SIG-M5 treated with dmso at 0.1 percent for 504 hours (cell line): ENCODE measurements around the gene ZRSR2.
"Not testable (repeated sequence)": the region's sequence is repeated elsewhere in the genome, so short reads cannot be mapped to it uniquely, and the experiment has no call there.

ENCODE experiments used
- DNase-seq: peaks from one replicate; lab custom pipeline; 2025; ENCODE audit not compliant: unreplicated experiment; lab: John Stamatoyannopoulos, UW

The ZRSR2 gene

DNA sequence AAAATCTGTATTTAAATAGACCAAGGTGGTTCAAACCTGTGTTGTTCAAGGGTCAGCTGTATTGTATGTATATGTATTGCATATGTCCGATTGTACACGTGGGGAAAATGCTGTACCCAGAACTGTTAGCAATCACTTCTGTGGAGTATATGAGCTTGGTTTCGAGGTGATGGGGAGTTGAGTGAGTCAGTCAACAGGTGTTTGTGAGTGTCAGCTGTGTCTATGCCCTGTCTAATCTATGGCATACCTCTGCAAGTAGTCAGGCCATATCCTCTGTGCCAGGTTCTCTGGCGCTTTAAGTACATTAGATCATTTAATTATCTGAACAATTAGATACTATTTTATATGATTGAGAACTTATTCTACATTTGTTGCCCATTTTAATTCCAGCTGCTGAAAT is 7.4 kb downstream of the ZRSR2 start:
- no peak for DNase-seq

DNA sequence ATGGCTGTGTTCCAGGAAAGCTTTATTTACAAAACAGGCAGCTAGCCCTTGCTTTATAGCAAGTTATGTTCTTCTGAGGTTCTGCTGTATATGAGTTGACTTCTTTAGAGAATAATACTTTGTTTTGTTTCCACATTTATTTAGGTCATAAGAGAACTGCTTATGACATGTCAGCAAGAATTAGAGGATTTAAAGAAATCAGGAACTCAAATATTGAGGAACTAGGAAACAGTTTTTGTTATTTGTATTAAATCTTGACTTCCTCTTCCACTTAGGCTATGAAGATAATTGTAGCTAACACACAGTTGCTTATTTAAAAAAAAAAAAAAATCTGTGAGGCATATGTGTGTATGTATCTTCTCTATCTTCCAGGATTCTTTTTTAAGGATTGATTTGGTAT is 14.3 kb downstream of the ZRSR2 start:
- DNase-seq = peak; percentile 16

DNA sequence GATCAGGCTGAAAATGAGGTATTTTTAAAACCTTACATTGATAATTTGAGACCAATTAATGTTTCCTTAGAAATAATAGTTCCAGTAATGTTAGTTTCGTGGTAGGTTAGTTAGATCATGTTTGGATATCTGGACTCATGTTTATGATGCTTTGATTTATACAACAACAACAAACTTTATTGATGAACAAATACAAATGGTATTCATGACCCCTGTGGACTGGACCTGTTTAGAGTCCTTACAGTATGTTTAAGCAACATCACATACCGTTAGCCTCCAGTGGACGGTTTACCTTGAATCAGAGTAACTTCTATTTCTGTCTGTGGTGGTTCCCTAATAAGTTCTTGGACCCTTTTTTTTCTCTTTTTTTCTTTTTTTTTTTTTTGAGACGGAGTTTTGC is 18.0 kb downstream of the ZRSR2 start:
- no peak for DNase-seq

DNA sequence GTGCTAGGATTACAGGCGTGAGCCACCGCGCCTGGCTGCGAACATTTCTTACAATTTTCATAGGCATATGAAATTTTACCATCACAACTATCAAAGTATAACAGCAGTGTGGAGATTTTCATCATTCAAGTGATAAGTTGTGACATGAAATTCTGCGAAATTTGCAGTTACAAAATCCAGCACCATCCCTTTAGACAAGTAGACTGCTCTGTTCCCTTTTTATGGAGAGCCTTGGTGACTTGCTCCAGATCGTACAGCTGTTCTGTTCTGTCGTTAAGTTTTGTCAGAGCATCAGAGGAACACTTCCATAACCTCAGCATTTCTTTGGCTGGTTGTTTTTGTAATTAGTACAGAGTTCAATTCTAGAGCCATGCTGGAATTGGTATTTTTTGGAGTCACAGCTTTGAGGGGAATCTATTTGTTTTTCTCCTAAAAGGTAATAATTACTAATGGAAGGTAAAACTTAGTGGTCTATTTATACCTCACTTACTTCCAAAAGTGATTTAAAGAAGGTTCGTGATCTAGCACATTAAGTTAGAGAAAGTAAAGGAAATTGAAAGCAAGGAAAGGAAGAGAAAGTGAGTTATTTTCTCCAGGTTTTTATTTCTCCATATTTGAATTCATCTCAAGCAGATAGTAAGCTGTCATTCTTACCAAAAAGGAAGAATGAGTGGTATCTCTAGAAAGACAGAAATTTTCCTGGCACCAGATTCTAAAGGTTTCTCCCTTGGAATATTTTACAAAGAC is 22.1 kb downstream of the ZRSR2 start:
- DNase-seq = peak; percentile 2

DNA sequence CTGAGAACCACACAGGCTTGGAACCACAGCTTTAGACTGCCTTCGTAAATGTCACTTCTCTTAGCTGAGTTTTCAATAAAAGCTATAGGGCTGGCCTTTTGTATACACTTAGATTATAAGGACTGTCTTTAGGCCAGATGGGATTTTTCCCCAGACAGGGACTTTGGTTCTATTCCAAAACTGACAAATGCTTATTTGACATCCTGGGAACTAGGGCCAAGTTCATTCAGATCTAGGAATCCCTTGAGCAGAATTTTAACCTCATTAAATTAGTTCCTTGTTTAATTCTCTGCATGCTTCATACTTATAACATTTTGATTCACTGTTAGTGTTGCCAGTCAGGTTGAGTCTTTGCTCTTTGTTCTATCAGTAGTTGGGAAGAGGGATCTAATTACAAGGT is 23.1 kb downstream of the ZRSR2 start:
- DNase-seq = no peak

DNA sequence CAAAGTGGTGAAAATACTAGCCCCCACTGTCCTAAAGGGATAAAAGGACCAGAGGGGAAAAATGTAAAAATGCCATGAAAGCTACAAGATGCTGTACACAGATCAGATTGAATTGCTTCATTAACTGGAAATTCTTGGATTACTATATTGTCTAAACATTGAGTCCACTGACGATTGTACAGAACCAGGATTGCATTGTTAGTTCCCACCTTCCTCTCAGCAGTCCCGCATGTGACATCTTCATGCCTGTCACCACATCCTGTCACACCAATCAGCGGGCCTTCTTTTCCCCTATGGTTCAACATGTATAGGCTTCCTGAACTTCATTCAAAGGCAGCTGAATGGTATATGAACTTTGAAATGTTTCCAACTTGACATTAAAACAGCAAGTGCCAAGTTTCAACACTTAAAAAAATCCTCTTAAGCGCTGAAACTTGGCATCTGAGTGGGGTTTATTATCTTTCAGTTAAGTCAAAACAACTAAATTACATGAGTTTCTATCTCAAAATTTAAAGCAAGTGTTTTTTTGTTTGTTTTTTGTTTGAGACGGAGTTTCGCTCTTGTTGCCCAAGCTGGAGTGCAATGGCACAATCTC is 24.6 kb downstream of the ZRSR2 start:
- DNase-seq = no peak

DNA sequence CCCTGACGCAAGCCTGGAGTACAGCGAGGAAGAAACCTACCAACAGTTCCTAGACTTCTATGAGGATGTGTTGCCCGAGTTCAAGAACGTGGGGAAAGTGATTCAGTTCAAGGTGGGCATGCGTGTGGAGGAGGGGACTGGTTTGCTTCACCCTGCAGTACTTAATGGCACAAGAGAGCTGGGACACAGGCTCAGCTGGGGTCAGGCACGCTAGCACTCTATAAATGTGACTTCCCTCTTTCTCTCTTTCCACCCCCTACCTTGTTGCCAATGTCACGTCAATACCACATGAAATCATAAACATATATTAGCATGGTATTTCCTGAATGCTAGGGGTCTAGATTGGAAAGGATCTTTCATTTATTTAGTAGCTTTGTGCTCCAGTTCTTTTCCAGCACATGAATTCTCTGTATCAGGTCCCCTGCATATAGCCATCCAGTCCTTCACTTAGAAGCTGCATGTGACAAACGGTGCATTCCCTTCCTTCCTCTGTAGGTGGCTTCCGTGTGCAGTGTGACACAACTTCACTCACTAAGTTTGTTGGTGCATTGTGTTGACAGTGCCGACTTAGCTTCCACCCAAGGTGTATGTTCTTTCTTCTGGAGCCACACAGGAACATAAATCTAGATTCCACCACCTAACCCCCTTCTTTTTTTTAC is 25.6 kb downstream of the ZRSR2 start:
- DNase-seq = peak; percentile 52

DNA sequence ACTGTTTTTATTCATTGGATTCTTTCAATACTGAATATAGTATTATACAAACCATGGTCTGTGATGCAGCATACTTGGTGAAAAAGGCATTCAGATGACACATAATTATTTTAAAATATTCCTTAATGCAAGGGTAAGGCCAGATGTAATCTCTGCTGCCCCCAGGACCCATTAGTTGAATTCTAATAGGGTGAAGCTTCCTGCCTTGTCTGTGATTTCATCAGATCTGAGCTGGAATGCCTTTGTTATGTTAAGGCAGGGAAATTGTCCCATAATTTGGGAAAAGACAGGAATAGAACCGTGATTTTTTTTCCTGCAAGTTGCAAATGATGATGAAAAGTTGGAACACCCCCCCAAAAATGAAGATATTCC is 26.1 kb downstream of the ZRSR2 start:
- no peak for DNase-seq

DNA sequence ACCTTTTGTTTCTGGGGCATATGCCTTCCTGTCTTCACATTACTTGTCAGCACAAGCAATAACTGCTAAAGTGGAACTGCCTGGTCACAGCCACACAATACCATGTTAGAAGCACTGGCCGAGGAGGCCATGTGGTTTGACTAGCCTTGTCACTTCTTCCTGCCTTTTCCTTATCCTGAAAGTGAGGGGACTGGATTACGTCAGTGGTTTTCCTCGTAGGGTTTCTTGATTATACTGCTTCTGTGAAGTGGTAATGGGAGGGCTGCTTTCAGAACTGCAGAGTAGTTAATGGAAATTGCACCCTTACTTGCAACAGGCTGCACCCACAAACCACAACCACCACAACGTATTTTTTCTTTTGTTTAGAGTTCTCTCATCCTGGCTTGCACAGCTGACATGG is 26.6 kb downstream of the ZRSR2 start:
- DNase-seq = peak; percentile 37

DNA sequence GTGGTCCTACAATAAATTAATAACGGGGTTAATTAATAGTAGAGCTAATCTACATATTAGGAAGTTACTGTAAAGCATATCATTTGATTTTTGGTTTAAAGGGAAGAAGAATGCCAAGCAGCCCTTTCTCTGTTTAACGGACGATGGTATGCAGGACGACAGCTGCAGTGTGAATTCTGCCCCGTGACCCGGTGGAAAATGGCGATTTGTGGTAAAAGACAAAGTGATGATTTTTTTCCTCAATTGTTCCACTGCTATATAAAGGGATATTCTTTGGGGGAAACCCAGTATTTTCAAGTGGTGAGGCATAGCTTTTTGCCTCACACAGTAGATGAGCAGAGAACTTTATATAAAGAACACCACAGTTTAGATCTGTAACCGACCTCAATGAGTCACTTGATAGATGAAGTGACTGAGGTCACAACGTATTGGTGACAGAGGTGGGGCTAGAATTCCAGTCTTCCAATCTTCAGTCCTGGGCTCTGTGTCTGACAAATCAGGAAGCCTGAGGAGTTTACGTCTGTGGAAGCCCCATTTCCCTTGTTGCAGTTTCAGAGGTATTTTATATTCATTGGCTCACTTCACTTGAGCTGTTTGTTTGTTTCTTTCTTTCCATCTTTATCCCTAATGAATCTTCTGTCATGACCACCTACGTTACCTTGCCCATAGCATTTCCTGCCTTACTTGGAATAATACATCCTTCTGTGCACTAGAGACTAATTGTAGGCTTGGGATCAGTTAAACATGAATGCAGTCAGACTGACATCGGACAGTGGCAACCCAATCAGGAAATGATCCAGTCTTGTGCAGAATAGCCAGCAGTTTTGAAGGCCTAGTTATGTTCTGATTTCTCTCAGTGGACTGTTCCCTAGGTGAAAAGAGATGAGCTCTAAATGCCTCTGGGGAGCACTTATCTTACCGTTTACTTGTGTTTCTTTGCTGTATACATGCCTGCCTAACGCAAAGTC is 30.1 kb downstream of the ZRSR2 start:
- no peak for DNase-seq

DNA sequence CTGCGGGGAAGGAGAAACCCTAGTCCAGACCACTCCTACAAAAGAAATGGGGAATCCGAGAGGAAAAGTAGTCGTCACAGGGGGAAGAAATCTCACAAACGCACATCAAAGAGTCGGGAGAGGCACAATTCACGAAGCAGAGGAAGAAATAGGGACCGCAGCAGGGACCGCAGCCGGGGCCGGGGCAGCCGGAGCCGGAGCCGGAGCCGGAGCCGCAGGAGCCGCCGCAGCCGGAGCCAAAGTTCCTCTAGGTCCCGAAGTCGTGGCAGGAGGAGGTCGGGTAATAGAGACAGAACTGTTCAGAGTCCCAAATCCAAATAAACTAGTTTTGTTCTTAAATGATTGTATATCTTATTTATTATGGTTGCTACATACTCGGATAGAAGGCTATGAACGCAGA is 32.6 kb downstream of the ZRSR2 start:
- no peak for DNase-seq

DNA sequence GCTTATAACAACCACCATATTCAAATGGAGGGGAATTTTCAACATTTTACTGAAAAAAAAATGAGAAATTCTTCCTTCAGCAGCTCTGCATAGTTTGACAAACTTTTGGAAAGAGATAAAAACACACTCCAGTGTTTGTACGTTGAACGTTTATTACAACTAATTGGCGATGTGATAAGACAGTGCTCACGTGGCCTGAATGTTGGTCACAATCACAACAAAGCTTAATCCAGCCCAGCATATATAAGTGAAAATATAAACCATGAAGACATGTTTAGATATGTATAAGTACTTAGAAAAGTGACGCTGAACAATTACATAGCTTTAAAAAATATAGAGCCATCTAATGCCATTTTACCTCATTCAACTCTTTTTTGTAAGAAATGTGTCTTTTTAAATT is 35.7 kb downstream of the ZRSR2 start:
- no peak for DNase-seq

DNA sequence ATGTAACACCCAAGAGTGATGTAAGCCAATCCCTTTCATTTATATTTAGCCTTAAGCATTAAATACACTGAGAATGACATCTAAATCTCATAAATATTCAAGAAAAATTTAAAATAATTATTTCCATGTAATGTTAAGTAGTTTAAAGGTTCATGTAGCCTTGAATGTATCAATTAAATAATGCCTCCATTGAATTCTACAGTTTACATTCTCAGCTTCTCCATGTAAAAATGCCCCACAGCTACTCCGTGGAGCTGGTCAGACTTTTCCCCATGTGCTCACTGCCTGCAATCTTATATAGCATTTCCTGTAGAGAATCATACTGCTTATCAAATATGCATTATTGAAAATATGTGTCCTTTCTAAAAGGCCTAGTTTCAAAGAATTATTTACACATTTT is 38.9 kb downstream of the ZRSR2 start:
- DNase-seq = no peak

DNA sequence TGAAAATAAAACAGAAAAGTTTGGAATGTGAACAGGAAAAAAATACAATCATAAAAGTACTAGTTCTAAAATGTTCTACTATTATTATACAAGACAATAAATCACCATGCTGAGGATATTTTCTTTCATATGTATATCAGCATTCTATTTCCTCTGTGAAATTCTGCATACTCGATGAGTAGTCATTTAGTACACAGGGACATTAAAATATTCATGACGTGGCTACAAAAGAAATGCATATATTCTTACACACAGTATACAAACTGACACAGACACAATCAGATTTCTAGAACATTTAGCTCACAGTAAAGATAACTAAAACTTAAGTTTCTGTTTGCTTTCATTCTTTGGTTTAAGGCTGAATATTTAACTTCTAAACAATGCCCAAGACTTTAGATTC is 41.1 kb downstream of the ZRSR2 start:
- DNase-seq = not testable (repeated sequence)

DNA sequence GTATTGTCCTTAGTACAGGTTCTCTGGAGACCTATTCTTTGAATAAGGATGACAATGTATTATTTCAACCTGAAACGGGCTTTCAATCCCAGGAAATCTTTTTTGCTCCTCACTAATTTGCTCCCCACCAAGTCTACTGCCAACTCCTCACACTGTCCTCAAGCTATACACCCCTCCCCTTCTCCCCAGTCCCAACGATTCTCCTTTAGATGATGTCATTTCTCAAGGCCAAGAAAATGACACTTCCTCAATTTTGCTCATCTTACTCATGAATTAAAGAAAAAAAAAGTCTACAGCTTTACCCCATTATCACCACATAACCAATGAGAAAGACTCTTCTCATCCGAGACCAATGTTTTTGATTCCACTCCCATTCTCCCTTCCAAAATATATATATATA is 43.8 kb downstream of the ZRSR2 start:
- DNase-seq = peak; percentile 32

DNA sequence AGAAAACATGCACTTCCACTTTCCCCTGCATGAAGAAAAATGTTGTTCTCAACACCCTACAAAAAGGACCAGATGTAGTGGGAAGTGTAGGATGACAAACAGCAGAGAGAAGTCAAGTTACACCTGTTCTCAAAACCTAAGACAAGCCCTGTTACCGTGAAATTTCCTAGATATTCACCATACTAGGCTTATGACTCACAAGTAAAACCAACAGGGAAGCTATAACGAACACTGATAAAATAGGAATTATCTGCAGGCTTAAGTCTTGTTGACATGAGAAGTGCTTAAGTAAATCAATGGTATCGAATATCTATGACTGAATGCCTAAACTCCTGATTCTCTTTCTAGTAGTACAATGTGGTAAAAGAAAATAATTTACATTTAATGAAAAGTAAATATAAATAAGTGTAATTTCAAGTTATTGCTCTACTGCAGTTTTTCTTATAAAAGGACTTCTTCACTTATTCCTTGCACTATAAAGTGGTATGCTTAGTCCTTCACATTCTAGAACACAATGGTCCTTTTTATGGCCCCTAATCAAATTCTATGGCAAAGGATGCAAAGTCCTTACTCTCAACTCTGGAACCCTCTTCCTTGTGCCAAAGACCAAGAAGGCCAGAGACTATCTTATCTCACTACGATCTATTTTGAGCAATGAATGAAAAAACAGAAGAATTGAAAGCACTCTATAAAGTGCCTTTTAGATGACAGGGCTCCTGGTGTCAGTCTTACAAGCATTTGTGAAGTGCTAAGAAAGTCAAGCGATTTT is 44.7 kb downstream of the ZRSR2 start:
- peak; percentile 1 for DNase-seq

DNA sequence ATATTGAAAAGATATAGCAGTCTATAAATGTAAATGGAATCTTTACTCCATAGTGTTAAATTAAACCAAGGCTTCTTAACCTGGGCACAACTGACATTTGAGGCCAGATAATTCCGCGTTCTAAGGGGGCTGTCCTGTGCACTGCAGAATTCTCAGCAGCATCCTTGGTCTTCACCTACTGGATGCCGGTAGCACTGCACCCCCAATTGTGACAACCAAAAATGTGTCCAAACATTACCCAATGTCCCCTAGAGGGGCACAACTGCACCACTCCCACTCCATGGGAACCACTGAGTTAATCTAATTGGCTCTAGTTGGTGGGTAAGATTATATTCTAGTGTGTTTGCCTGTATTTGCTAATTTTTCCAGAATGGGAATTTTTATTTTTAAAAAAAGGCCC is 47.7 kb downstream of the ZRSR2 start:
- no peak for DNase-seq

DNA sequence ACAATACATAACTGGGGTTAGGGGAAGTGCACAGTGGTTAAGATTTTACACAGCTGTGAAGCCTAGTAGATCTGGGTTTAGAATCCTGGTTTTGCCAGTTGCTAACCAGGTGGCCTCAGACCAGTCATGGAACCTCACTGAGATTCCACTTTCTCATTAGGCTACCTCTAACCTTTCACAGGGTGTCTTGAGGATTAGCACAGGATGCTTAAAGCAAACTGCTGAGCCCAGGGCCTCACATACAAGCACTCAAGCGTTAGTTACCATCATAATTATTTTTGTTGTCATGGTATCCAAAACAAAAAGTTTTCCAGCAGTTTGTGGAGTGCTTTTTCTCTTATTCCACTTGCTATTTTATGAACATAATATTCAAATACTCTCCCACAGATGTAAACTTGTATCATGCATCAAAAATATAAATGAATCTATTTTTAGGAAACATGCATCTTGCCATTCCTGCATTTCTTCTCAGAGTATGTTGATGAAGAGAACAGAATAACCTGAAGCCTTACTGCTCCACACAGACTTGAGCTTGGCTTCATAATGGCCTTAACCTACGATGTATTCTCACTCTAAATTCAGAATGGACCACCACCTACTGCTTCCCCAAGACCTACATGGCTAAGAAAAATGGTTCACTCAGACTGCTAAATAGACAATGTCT is 51.7 kb downstream of the ZRSR2 start:
- no peak for DNase-seq

DNA sequence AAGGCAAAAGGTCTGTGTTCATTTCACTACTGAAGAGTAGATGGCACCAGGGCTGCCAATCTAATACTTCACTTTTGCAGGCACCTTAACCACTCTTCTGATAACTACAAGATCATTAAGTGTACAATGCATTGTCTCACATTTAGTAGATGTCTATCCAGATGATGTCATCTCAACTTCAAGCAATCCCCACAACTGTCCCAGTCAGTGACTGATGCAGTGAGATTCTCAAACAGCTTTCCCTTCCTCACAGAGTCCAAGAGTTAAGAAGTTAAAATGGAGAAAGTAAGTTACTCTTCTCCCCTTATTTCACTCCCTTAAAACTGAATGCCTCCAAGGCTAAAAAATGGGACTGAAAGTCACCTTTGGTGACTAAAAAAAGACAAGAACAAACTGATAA is 53.7 kb downstream of the ZRSR2 start:
- DNase-seq = no peak

DNA sequence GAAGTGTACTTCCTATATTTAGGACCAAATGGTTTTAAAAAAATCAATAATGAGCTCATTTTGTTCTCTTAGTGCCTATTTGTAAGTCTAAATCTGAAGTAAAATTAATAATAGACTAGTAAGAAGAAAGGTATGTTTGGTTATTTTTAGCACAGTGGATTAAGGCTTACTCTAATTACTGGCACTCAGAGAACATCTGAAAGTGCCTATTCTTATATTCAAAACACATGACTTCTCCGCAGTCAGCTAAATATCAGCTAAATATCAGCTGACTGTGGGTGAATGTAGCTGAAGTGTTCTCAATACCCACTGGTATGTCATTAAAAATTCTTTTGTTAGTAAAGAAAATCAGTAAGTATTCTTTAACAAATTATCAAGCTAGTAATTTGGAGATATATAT is 58.3 kb downstream of the ZRSR2 start:
- DNase-seq = no peak
